Ishikawa (cell line): ENCODE results near the gene CLDN3.

Experiments
- EP300 ChIP-seq: IDR thresholded peaks from 2 replicates; pipeline ENCODE4 v1.6.1; 2012; ENCODE audit warnings: borderline replicate concordance
- MAX ChIP-seq: IDR thresholded peaks from 2 replicates; pipeline ENCODE4 v1.6.1; 2012
- REST ChIP-seq: IDR thresholded peaks from 2 replicates; pipeline ENCODE4 v1.6.1; 2012; ENCODE audit warnings: low read depth, mild to moderate bottlenecking
- TEAD4 ChIP-seq: IDR thresholded peaks from 2 replicates; pipeline ENCODE4 v1.6.1; 2012

GRCh38 chr7:73779517-73779916 is 9.4 kb upstream of the CLDN3 start:
- TF ChIP-seq EP300: no peak
- no peak for TF ChIP-seq TEAD4
- TF ChIP-seq MAX: no peak
- no peak for TF ChIP-seq REST
